Measurements from ENCODE around the gene BAIAP2L1. TPM values are rescaled to one million over a fixed set of nuclear protein-coding genes. Genes with fewer than 3 reads are reported as not detected.

Gene BAIAP2L1
- total RNA-seq, 1 experiment from 2014 or later: 9.4 TPM

DNA sequence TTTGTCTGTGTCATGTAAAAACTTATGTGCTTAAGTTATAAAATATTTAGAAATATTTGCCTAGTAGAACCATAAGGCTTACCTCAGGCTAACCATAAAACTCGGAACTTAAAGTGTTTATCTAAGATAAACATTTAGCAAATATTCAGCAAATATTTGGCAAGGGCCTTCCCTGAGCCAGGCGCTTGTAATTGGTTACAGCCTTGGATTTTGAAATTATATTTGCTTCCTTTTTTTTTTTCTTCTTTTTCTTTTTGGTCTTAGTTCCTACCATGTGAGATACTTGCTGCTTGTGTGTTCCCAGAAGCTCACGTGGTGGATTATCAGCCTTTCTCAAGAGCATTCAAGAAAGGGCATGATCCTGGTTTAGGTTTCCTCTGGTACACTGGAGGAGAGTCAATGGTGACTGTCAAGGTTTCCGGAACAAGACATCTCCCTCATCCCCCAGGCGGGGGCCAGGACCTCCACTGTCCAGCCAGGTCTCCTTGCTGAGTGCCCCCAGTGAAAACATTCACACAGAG, 124.6 kb downstream of the BAIAP2L1 start:
- no peak for DNase-seq (ENCODE audit: low read depth)

DNA sequence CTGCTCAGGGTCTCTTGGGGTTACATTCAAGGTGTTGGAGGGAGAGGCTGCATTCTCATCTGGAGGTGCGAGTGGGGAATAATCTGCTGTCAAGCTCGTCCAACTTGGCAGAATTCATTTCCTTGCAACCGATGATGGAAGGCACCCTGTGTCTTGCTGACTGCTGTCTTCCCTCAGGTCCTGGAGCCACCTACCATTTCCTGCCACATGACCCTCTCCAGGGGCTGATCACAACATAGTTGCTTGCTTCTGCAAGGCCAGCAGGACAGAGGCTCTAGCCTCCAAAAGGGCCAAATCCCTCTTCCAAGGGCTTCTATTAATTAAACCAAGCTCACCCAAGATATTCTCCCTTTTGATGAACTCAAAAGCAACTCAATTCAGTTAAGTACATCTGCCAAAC, 133.6 kb downstream of the BAIAP2L1 start:
- no peak for DNase-seq (ENCODE audit: low read depth)

DNA sequence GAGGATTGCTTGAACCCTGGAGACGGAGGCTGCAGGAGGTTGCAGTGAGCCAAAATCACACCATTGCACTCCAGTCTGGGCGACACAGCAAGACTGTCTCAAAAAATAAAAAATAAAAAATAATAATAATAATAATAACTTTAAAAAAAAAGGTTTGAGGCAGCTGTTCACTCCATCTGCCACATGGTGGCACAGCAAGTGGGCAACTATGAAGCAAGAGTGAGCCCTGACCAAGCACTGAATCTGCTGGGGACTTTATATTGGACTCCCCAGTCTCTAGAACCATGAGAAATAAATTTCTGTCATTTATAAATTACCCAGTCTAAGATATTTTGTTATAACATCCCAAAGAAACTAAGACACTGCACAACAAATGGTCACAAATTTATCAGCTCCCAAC, 134.1 kb downstream of the BAIAP2L1 start:
- DNase-seq (ENCODE audit: low read depth): peak; percentile 21

- peak; percentile 41 for DNase-seq (ENCODE audit: low read depth)
Observed at GRCh38 chr7:98265841-98266271, 135.0 kb downstream of the BAIAP2L1 start.

- no peak for DNase-seq (ENCODE audit: low read depth)
Observed at GRCh38 chr7:98257701-98258100, 143.2 kb downstream of the BAIAP2L1 start.

DNA sequence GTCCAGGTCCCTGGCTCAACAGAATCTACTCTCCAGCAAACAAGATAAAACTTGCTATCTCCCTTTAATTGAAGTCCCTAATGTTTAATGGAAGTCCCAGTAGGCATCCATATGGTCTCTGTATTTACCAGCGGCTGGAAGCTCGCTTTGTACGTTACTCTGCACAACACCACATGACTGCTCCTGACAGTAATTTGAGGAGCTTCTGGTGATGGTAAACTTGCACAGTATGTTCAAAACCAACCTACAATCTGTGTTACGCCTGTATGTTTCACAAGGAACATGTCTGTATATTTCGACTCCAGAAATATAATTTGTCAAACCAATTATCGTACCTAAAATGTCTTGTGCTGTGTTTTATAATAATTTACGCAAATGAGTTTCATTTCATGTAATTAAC, 144.5 kb downstream of the BAIAP2L1 start:
- no peak for DNase-seq (ENCODE audit: low read depth)

GRCh38 chr7:98254951-98255610, 145.8 kb downstream of the BAIAP2L1 start:
- no peak for DNase-seq (ENCODE audit: low read depth)

- DNase-seq (ENCODE audit: low read depth): no peak
Observed at GRCh38 chr7:98254516-98254915, 146.4 kb downstream of the BAIAP2L1 start.

- peak; percentile 3 for DNase-seq (ENCODE audit: low read depth)
Observed at GRCh38 chr7:98252425-98253054, 148.3 kb downstream of the BAIAP2L1 start.

- peak; percentile 91 for DNase-seq (ENCODE audit: low read depth)
Observed at GRCh38 chr7:98251601-98252424, 149.1 kb downstream of the BAIAP2L1 start, which contains the start of gene TECPR1. Gene TECPR1, minus strand, starts transcription at chr7:98252232. Its CDS starts 6,086 bp downstream, at chr7:98246146.

- no peak for DNase-seq (ENCODE audit: low read depth)
Observed at GRCh38 chr7:98251231-98251600, 149.7 kb downstream of the BAIAP2L1 start.

DNA sequence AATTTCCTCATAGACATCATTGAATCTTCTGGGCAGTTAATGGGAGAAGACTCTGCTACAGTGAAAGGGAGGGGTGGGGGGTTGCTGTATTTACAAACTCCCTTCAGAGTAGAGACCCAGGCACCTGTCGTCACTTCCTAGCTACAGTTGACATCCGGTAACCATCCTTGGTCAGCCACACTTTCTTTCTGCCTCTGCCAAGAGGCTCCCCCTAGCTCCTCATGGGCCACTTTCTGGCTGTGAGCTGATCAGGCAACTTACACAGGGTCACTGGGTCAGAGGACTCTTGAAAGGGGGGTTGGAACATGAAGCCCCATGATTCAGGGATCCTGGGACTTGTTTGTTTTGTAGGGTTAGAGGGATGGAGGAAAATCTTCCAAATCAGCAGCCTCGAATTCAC, 150.1 kb downstream of the BAIAP2L1 start:
- no peak for DNase-seq (ENCODE audit: low read depth)

DNA sequence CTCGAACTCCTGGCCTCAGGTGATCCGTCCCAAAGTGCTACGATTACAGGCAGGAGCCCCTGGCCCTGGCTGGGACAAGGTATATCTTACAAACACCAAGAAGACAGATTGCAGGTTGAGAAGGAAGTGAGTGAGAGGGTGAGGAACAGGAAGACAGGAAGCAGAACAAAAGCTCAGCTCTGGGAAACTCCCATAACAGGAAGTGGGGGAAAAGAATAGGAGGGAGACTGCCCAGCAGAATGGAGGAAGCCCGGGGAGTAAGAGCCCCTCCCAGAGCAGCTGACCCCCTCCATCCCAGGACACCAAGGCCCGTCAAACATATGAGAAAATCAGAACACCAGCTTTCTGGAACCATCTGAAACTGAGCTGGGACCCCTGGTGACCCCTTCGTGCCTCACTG, 151.8 kb downstream of the BAIAP2L1 start:
- no peak for DNase-seq (ENCODE audit: low read depth)

DNA sequence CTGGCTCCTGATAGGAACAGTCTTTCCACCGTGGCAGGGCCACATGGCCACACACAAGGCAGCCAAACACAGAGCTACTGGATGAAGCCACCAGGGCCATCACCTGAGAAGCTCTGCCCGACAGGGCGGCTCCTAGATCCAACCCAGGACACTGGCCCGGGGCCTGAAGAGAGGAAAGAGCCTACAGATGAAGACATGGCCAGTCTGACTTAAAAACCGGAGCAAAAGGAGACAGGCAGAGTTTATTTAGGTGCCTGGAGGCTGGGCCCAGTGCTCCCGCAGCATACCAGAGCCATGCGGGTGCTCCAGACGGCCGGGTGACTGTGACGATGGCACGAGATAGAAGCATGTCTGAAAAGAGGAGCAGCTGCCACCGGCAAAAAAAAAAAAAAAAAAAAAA, 152.7 kb downstream of the BAIAP2L1 start:
- DNase-seq (ENCODE audit: low read depth): no peak

DNA sequence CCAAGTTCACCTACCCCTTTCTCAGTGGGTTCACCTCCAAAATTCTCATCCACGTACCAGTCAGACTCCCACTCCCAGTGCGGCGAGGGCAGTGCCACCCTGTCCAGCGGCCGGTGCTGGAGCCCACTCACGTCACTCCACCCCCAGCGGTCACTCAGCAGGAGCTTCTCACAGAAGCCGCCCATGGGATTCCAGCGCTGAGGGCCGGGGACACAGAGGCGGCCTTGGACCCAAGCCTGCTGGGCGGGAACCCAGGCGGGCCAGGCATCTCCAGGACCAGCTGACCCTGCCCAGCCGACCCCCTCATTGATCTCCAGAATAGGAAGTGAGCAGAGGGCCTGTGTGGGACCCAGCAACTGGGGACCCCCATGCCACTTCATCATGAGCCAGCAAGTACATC, 156.0 kb downstream of the BAIAP2L1 start:
- DNase-seq (ENCODE audit: low read depth): no peak

GRCh38 chr7:98242934-98243333, 158.0 kb downstream of the BAIAP2L1 start:
- no peak for DNase-seq (ENCODE audit: low read depth)

DNA sequence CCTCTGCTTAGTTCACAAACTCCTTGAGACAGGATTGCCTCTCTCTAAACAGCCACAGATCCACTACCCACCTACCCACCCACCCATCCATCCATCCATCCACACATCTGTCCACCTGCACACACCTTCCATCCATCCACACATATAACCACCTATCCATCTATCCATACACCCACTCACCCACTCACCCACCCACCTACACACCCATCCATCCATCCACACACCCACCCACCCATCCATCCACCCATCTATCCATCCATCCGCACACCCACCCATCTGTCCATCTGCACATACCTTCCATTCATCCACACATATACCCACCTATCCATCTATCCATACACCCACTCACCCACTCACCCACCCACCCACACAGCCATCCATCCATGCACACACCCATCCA, 158.5 kb downstream of the BAIAP2L1 start:
- no peak for DNase-seq (ENCODE audit: low read depth)

DNA sequence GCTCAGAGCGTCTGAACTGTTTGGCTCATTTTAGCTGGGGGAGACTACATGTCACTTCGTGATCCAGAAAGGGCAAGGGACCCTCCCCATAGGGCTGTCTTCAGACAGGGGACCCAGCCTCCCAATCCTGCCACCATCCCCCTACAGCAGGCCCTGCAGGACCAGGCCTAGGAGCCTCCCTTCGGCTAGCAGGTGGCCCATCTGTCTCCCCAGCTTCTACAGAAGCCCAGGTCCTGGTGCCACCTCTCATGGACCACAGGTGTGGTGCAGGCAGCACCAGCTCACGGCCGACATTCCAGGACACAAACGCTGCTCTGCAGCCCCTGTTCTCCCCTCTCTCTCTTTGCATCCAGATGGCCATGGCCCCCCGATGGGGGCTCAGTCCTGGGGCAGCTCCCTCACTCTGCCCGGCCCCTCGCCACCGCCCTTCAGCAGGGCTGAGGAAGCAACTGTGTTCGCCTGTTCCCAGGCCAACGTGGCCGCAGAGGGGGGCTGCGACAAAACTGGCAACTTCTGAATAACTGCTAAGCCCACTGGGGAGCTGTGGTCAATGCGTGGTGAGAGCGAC, 159.1 kb downstream of the BAIAP2L1 start:
- no peak for DNase-seq (ENCODE audit: low read depth)

Data from RPMI7951 (cell line).